MCF 10A (cell line): ENCODE measurements around the gene ARHGEF17. TPM values are rescaled to one million over a fixed set of nuclear protein-coding genes. Genes with fewer than 3 reads are reported as not detected.

Source experiments
- BruUV-seq: library from RNA; stranded (reverse); fragments of 400-500 nt; replicated peaks from 2 replicates; lab custom pipeline; 2021; lab: Mats Ljungman, UMichigan
- CTCF ChIA-PET: fragments of 300-600 bp; sonication (Branson Sonifier 250); formaldehyde crosslinking; extraction: SDS; loops from one replicate; lab custom pipeline; 2021; ENCODE audit warnings: antibody characterized with exemption, inconsistent platforms; lab: Yijun Ruan, JAX
- POLR2A ChIA-PET: fragments of 300-600, 350-650 bp; sonication (Branson Sonifier 250); formaldehyde crosslinking; extraction: SDS; loops from one replicate; lab custom pipeline; 2020; ENCODE audit warnings: antibody characterized with exemption, inconsistent platforms; lab: Yijun Ruan, JAX
- DNase-seq: peaks from one replicate; pipeline ENCODE4 v3.0.0-alpha.2; 2018; ENCODE audit not compliant: unreplicated experiment
- H3K27ac Mint-ChIP-seq: one replicate; pipeline ENCODE4 v1.8.0; 2022; ENCODE audit warnings: mild to moderate bottlenecking, low read depth, mixed read lengths; ENCODE audit not compliant: unreplicated experiment
- H3K27me3 Mint-ChIP-seq: one replicate; pipeline ENCODE4 v1.8.0; 2022; ENCODE audit warnings: mixed read lengths; ENCODE audit not compliant: insufficient read depth, unreplicated experiment
- H3K36me3 Mint-ChIP-seq: one replicate; pipeline ENCODE4 v1.8.0; 2022; ENCODE audit warnings: mild to moderate bottlenecking, moderate library complexity, mixed read lengths; ENCODE audit not compliant: insufficient read depth, unreplicated experiment
- H3K4me1 Mint-ChIP-seq: one replicate; pipeline ENCODE4 v1.8.0; 2022; ENCODE audit warnings: mixed read lengths; ENCODE audit not compliant: insufficient read depth, unreplicated experiment
- H3K4me3 Mint-ChIP-seq: one replicate; pipeline ENCODE4 v1.8.0; 2022; ENCODE audit warnings: mild to moderate bottlenecking, moderate library complexity, mixed read lengths; ENCODE audit not compliant: unreplicated experiment
- H3K9me3 Mint-ChIP-seq: one replicate; pipeline ENCODE4 v1.8.0; 2022; ENCODE audit warnings: mixed read lengths; ENCODE audit not compliant: unreplicated experiment
- intact Hi-C: fragments of 100-400 bp; cut with micrococcal nuclease; formaldehyde crosslinking; loops from 2 replicates; pipeline ENCODE4 v1.14.1; 2022
- total RNA-seq: library from RNA; stranded (reverse); gene quantifications from 2 replicates; pipeline ENCODE4 v1.2.3, GENCODE V29; 2022
- TF ChIP-seq, protein P1 (sequence below): fragments of 200-600 bp; IDR thresholded peaks from one replicate; pipeline ENCODE4 v1.8.0; 2022; ENCODE audit warnings: antibody characterized with exemption, mild to moderate bottlenecking; ENCODE audit not compliant: unreplicated experiment

The ARHGEF17 gene
- total RNA-seq, 1 experiment from 2014 or later = 27.6 TPM

- no peak overlapping the region for H3K4me3 Mint-ChIP-seq
- ChIA-PET POLR2A (no interaction called here), CTCF (interaction anchor here (0.6 to 2.3 kb wide), 4 partner anchors 11 to 732 kb away, joined by 3 to 9 read pairs (median 3); no protein-coding TSS in a partner anchor)
- intact Hi-C loops = no loop called here
- H3K9me3 Mint-ChIP-seq = no peaks in the 10 kb centered on the region
- peaks cover 27% of the 10 kb centered on the region for H3K4me1 Mint-ChIP-seq
- no peak for DNase-seq
- H3K36me3 Mint-ChIP-seq = no peaks in the 10 kb centered on the region
- BruUV-seq = no TSS peak
- TF ChIP-seq, protein P1, sequence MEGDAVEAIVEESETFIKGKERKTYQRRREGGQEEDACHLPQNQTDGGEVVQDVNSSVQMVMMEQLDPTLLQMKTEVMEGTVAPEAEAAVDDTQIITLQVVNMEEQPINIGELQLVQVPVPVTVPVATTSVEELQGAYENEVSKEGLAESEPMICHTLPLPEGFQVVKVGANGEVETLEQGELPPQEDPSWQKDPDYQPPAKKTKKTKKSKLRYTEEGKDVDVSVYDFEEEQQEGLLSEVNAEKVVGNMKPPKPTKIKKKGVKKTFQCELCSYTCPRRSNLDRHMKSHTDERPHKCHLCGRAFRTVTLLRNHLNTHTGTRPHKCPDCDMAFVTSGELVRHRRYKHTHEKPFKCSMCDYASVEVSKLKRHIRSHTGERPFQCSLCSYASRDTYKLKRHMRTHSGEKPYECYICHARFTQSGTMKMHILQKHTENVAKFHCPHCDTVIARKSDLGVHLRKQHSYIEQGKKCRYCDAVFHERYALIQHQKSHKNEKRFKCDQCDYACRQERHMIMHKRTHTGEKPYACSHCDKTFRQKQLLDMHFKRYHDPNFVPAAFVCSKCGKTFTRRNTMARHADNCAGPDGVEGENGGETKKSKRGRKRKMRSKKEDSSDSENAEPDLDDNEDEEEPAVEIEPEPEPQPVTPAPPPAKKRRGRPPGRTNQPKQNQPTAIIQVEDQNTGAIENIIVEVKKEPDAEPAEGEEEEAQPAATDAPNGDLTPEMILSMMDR = no peak
- H3K27ac Mint-ChIP-seq = no peak overlapping the region
- no peaks in the 10 kb centered on the region for H3K27me3 Mint-ChIP-seq
These were observed 73.5 kb downstream of the ARHGEF17 start for GRCh38 chr11:73381589-73381988.

GRCh38 chr11:73382183-73382582 lies 74.1 kb downstream of the ARHGEF17 start:
- no peaks in the 10 kb centered on the region for H3K27me3 Mint-ChIP-seq
- intact Hi-C loops = no loop called here
- ChIA-PET POLR2A (no interaction called here), CTCF (interaction anchor here (0.6 to 2.3 kb wide), 3 partner anchors 11 to 732 kb away, joined by 3 to 9 read pairs (median 3); no protein-coding TSS in a partner anchor)
- no peak overlapping the region for H3K27ac Mint-ChIP-seq
- H3K9me3 Mint-ChIP-seq = no peaks in the 10 kb centered on the region
- DNase-seq = no peak
- H3K36me3 Mint-ChIP-seq = no peaks in the 10 kb centered on the region
- H3K4me3 Mint-ChIP-seq = no peak overlapping the region
- H3K4me1 Mint-ChIP-seq = peaks cover 26% of the 10 kb centered on the region
- BruUV-seq = no TSS peak
- TF ChIP-seq, protein P1 = no peak

DNA sequence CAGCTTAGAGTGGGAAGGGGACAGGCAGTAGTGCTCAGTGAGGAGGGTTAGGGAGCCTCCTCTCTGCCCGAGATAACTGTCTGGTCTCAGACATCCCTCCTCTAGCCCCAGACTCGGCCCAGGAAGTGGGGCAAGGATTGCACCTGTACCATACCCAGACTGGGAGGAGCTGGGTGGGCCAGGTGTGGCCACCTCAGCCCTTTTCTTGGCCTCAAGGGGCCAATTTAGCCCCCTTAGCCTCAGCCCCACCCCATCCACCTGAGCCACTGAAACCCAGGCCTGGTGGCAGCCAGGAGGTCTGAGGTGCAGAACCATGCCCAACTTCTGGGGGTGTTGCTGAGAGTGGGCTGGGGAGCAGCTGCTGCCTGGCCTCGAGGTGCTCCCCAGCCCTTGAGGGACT lies 74.7 kb downstream of the ARHGEF17 start:
- Mint-ChIP-seq H3K4me3 (no peak overlapping the region), H3K27ac (no peak overlapping the region), H3K4me1 (peaks cover 27% of the 10 kb centered on the region), H3K27me3 (no peaks in the 10 kb centered on the region), H3K9me3 (no peaks in the 10 kb centered on the region), H3K36me3 (no peaks in the 10 kb centered on the region)
- POLR2A ChIA-PET = interaction anchor here (1.4 kb wide), 1 partner anchor 74 kb away, joined by 4 read pairs; no protein-coding TSS in a partner anchor
- intact Hi-C loops = no loop called here
- no TSS peak for BruUV-seq
- TF ChIP-seq, protein P1 = no peak
- no peak for DNase-seq
- CTCF ChIA-PET = interaction anchor here (0.7 to 2.3 kb wide), 3 partner anchors 8 to 32 kb away, joined by 3 to 9 read pairs (median 4); no protein-coding TSS in a partner anchor

DNA sequence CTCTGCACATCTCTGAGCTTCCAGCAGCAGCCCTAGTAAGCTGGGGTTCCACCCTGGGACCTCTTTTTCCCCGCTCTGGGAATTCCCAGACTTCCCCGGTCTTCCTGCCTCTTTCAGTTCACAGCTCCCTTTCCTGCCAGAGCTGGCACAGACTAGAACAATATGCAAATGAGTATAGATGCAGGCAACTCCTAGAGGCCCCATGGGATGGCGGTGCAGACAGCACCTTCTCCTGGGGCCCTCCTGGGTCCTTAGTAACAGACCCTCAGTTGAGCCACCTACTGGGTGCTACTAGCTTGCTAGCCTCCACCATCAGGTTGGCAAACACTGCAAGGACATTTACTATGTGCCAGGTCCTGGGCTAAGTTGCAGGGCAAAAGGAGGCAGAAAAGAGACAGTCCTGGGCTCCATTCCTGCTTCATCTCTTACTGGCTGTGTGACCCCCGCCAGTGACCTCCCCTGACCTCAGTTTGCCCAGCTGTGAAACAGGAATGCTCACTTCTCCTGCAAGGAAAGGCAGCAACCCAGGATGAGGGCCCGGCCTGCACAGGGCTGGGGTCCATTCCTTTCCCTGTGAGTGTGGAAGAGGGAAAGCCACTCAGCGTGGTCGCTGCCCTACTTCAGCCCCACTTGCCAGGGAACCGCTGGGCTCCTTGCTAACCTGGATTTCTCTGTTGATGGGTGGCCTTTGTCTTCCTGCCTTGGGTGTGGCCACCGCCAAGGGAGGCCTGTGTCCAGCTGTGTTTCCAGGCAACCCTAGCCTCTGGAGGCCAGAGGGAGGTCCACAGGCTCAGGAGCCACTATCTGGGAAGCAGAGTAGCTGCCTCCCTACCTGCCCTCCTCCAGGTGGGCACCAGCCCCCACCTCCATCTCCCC lies 75.4 kb downstream of the ARHGEF17 start:
- no peaks in the 10 kb centered on the region for H3K36me3 Mint-ChIP-seq
- POLR2A ChIA-PET = interaction anchor here (1.0 to 1.4 kb wide), 2 partner anchors 32 to 74 kb away, joined by 4 read pairs; no protein-coding TSS in a partner anchor

More for the DNA sequence above, 75.4 kb downstream of the ARHGEF17 start:
- BruUV-seq = no TSS peak
- peaks cover 34% of the 10 kb centered on the region for H3K4me1 Mint-ChIP-seq
- TF ChIP-seq, protein P1 = no peak
- H3K9me3 Mint-ChIP-seq = no peaks in the 10 kb centered on the region
- peak; percentile 8 for DNase-seq
- intact Hi-C loops = no loop called here
- no peaks in the 10 kb centered on the region for H3K27me3 Mint-ChIP-seq
- no peak overlapping the region for H3K27ac Mint-ChIP-seq
- CTCF ChIA-PET = interaction anchor here (0.6 to 2.3 kb wide), 6 partner anchors 9 to 183 kb away, joined by 3 to 9 read pairs (median 4); no protein-coding TSS in a partner anchor
- H3K4me3 Mint-ChIP-seq = no peak overlapping the region
